ENCODE results near the gene EP300.
A peak's percentile ranks its signal among the peaks of the same experiment; 100 is the strongest.
"Not testable (repeated sequence)": the region's sequence is repeated elsewhere in the genome, so short reads cannot be mapped to it uniquely, and the experiment has no call there.

Gene EP300

GRCh38 chr22:41094041-41094593 is 1.7 kb downstream of the EP300 start:
- TF ChIP-seq, protein P1, sequence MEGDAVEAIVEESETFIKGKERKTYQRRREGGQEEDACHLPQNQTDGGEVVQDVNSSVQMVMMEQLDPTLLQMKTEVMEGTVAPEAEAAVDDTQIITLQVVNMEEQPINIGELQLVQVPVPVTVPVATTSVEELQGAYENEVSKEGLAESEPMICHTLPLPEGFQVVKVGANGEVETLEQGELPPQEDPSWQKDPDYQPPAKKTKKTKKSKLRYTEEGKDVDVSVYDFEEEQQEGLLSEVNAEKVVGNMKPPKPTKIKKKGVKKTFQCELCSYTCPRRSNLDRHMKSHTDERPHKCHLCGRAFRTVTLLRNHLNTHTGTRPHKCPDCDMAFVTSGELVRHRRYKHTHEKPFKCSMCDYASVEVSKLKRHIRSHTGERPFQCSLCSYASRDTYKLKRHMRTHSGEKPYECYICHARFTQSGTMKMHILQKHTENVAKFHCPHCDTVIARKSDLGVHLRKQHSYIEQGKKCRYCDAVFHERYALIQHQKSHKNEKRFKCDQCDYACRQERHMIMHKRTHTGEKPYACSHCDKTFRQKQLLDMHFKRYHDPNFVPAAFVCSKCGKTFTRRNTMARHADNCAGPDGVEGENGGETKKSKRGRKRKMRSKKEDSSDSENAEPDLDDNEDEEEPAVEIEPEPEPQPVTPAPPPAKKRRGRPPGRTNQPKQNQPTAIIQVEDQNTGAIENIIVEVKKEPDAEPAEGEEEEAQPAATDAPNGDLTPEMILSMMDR (IDR thresholded peaks at IDR 0.05; ENCODE audit: low read depth, low read length, missing control alignments), result no peak
- Histone ChIP-seq H3K4me3 (ENCODE audit: low read depth, low read length) (peak overlapping the region; percentile 83), H3K27me3 (replicated peaks) (no peaks in the 10 kb centered on the region), H3K36me3 (replicated peaks) (no peaks in the 10 kb centered on the region), H3K27ac (no peak overlapping the region)
- DNase-seq, result peak; percentile 16
- in situ Hi-C loops (cut with HindIII; ENCODE audit: low pct_ligation_motif_present, low sequenced_read_pairs), result no loop called here

- in situ Hi-C loops (cut with HindIII; ENCODE audit: low pct_ligation_motif_present, low sequenced_read_pairs), result no loop called here
- H3K27ac ChIP-seq, result no peak overlapping the region
- TF ChIP-seq, protein P1 (IDR thresholded peaks at IDR 0.05; ENCODE audit: low read depth, low read length, missing control alignments), result no peak
- no peaks in the 10 kb centered on the region for H3K27me3 ChIP-seq (replicated peaks)
- H3K4me3 ChIP-seq (ENCODE audit: low read depth, low read length), result no peak overlapping the region
- DNase-seq, result no peak
- H3K36me3 ChIP-seq (replicated peaks), result no peaks in the 10 kb centered on the region
Observed at GRCh38 chr22:41096391-41096790, 4.0 kb downstream of the EP300 start.

DNA sequence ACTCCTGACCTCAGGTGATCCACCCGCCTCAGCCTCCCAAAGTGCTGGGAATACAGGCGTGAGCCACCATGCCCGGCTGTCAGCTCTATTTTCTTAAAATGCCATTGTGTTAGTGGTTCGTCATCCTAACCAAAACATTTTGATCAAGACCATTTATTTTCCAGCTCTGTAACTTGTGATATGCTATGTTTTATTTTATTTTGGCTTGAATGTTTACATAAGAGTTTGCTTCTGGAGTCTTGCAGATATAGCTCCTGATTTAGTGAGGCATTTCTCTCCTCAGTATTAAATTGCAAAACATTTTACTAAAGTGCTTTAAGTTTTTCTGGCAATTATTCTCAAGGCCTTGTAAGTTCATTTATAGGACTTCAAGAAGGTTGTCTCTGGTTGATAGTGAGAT is 4.4 kb downstream of the EP300 start:
- Histone ChIP-seq H3K36me3 (replicated peaks) (no peaks in the 10 kb centered on the region), H3K27ac (no peak overlapping the region), H3K27me3 (replicated peaks) (no peaks in the 10 kb centered on the region), H3K4me3 (ENCODE audit: low read depth, low read length) (no peak overlapping the region)
- in situ Hi-C loops (cut with HindIII; ENCODE audit: low pct_ligation_motif_present, low sequenced_read_pairs), result no loop called here
- no peak for DNase-seq
- TF ChIP-seq, protein P1 (IDR thresholded peaks at IDR 0.05; ENCODE audit: low read depth, low read length, missing control alignments), result no peak

DNA sequence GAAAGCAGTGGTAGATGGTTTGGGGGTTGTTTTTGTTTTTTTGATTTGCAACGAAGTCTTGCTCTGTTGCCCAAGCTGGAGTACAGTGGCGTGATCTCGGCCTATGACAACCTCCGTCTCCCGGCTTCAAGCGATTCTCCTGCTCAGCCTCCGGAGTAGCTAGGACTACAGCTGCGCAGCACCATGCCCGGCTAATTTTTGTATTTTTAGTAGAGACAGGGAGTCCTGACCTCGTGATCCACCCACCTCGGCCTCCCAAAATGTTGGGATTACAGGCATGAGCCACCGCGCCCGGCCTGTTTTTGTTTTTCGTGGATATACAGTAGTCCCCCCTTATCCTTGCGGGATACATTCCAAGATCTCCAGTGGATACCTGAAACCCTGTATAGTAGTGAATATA is 6.6 kb downstream of the EP300 start:
- H3K36me3 ChIP-seq (replicated peaks), result no peaks in the 10 kb centered on the region
- H3K4me3 ChIP-seq (ENCODE audit: low read depth, low read length), result no peak overlapping the region
- no peak for DNase-seq
- H3K27ac ChIP-seq, result no peak overlapping the region
- in situ Hi-C loops (cut with HindIII; ENCODE audit: low pct_ligation_motif_present, low sequenced_read_pairs), result no loop called here
- no peaks in the 10 kb centered on the region for H3K27me3 ChIP-seq (replicated peaks)
- TF ChIP-seq, protein P1 (IDR thresholded peaks at IDR 0.05; ENCODE audit: low read depth, low read length, missing control alignments), result no peak

- Histone ChIP-seq H3K4me3 (ENCODE audit: low read depth, low read length) (no peak overlapping the region), H3K27ac (peak overlapping the region; percentile 1), H3K27me3 (replicated peaks) (no peaks in the 10 kb centered on the region), H3K36me3 (replicated peaks) (no peaks in the 10 kb centered on the region)
- in situ Hi-C loops (cut with HindIII; ENCODE audit: low pct_ligation_motif_present, low sequenced_read_pairs), result no loop called here
- TF ChIP-seq, protein P1 (IDR thresholded peaks at IDR 0.05; ENCODE audit: low read depth, low read length, missing control alignments), result no peak
- peak; percentile 13 for DNase-seq
Observed at GRCh38 chr22:41106122-41106968, 14.0 kb downstream of the EP300 start.

- H3K27me3 ChIP-seq (replicated peaks); H3K4me3 ChIP-seq (ENCODE audit: low read depth, low read length); H3K36me3 ChIP-seq (replicated peaks); H3K27ac ChIP-seq; DNase-seq; in situ Hi-C loops (cut with HindIII; ENCODE audit: low pct_ligation_motif_present, low sequenced_read_pairs): not testable (repeated sequence)
Observed at GRCh38 chr22:41106969-41107325, 14.6 kb downstream of the EP300 start.
